Gastroesophageal sphincter (tissue), 3 donors: Measurements from ENCODE around the gene CSN2.

Experiments
- POLR2A ChIP-seq, 2 donors: fragments of 450-650 bp; IDR thresholded peaks; one replicate each; pipeline ENCODE4 v1.6.1; 2017; ENCODE audit warnings: antibody characterized with exemption in 2 of 2, mild to moderate bottlenecking in 2 of 2, moderate library complexity in 1 of 2
- POLR2AphosphoS5 ChIP-seq: sonication (generic); formaldehyde crosslinking; IDR thresholded peaks from one replicate; pipeline ENCODE4 v1.6.1; 2017; ENCODE audit warnings: antibody characterized with exemption
- TF ChIP-seq, protein P1 (sequence below), 4 experiments: fragments of 200-600 bp in 2 of 4; fragments of 450-650 bp in 2 of 4; sonication (generic) in 1 of 4; IDR thresholded peaks; one replicate each; pipeline ENCODE4 v1.5.1; 2017 to 2019; ENCODE audit warnings: antibody characterized with exemption in 4 of 4, mild to moderate bottlenecking in 2 of 4, moderate library complexity in 2 of 4

DNA sequence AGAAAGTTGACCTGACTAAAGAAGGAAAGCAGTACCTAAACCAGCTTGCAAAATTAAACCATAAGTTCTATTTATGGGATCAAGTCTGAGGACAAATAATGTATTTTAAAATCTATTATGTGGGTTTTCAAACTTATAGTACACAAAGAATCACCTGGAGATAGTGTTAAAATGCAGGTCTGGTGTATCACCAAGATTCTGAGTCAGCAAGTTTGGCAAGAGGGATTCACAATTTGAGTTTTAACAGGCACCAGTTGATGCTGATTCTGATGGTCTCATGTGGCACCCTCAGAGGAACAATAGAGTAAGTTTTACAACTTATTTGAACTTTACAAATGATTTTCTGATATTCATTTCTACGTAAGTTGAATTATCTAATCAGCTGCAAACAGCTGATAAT is 21.1 kb upstream of the CSN2 start:
- no peak for TF ChIP-seq POLR2AphosphoS5
- TF ChIP-seq, protein P1, sequence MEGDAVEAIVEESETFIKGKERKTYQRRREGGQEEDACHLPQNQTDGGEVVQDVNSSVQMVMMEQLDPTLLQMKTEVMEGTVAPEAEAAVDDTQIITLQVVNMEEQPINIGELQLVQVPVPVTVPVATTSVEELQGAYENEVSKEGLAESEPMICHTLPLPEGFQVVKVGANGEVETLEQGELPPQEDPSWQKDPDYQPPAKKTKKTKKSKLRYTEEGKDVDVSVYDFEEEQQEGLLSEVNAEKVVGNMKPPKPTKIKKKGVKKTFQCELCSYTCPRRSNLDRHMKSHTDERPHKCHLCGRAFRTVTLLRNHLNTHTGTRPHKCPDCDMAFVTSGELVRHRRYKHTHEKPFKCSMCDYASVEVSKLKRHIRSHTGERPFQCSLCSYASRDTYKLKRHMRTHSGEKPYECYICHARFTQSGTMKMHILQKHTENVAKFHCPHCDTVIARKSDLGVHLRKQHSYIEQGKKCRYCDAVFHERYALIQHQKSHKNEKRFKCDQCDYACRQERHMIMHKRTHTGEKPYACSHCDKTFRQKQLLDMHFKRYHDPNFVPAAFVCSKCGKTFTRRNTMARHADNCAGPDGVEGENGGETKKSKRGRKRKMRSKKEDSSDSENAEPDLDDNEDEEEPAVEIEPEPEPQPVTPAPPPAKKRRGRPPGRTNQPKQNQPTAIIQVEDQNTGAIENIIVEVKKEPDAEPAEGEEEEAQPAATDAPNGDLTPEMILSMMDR (IDR thresholded peaks at IDR 0.05): no peak
- TF ChIP-seq POLR2A (IDR thresholded peaks at IDR 0.05): no peak
